ENCODE data around the gene CCDC178. TPM values are rescaled to one million over a fixed set of nuclear protein-coding genes. Genes with fewer than 3 reads are reported as not detected.
"Not testable (repeated sequence)": the region's sequence is repeated elsewhere in the genome, so short reads cannot be mapped to it uniquely, and the experiment has no call there.

CCDC178 gene
- total RNA-seq, 1 donor from 2014 or later = not detected

- DNase-seq (ENCODE audit: low read depth) = no peak
These were observed 70.6 kb downstream of the CCDC178 start for GRCh38 chr18:33369711-33370449.

GRCh38 chr18:33356735-33357134 is 83.8 kb downstream of the CCDC178 start:
- no peak for DNase-seq (ENCODE audit: low read depth)

GRCh38 chr18:33355756-33356155 is 84.8 kb downstream of the CCDC178 start:
- DNase-seq (ENCODE audit: low read depth) = no peak

- no peak for DNase-seq (ENCODE audit: low read depth)
These were observed 85.3 kb downstream of the CCDC178 start for GRCh38 chr18:33355263-33355662.

- DNase-seq (ENCODE audit: low read depth) = no peak
These were observed 90.3 kb downstream of the CCDC178 start for GRCh38 chr18:33350256-33350655.

- DNase-seq (ENCODE audit: low read depth) = not testable (repeated sequence)
These were observed 100.8 kb downstream of the CCDC178 start for GRCh38 chr18:33339733-33340132.

GRCh38 chr18:33334781-33335180 is 105.7 kb downstream of the CCDC178 start:
- DNase-seq (ENCODE audit: low read depth) = no peak

- no peak for DNase-seq (ENCODE audit: low read depth)
These were observed 109.8 kb downstream of the CCDC178 start for GRCh38 chr18:33330711-33331110.

GRCh38 chr18:33326975-33327374 is 113.5 kb downstream of the CCDC178 start:
- no peak for DNase-seq (ENCODE audit: low read depth)

- no peak for DNase-seq (ENCODE audit: low read depth)
These were observed 122.9 kb downstream of the CCDC178 start for GRCh38 chr18:33317640-33318039.

DNA sequence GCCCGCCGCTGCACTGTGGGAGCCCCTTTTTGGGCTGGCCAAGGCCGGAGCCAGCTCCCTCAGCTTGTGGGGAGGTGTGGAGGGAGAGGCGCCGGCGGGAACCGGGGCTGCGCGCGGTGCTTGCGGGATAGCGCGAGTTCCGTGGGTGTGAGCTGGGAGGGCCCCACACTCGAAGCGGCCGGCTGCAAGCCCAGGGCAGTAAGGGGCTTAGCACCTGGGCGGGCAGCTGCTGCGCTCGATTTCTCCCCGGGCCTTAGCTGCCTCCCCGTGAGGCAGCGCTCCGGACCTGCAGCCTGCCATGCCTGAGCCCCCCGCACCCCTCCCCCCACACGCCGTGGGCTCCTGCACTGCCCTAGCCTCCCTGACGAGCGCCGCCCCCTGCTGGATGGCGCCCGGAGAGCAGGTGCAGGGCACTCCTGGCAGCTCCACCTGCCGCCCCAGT is 124.4 kb downstream of the CCDC178 start:
- no peak for DNase-seq (ENCODE audit: low read depth)

DNA sequence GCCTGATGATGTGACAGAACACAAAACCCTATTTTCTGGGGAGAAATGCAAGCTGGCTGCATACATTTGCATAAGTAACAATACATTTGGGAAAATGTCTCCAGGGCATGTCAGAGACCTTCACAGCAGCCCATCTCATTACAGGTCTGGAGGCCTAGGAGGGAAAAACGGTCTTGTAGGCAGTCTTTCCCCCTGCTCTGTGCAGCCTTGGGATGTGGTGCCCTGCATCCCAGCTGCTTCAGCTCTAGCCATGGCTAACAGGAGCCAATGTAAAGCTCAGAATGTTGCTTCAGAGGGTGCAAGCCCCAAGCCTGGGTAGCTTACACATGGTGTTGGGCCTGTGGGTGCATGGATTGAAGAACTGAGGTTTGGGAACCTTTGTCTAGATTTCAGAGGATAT is 133.0 kb downstream of the CCDC178 start:
- DNase-seq (ENCODE audit: low read depth) = no peak

DNA sequence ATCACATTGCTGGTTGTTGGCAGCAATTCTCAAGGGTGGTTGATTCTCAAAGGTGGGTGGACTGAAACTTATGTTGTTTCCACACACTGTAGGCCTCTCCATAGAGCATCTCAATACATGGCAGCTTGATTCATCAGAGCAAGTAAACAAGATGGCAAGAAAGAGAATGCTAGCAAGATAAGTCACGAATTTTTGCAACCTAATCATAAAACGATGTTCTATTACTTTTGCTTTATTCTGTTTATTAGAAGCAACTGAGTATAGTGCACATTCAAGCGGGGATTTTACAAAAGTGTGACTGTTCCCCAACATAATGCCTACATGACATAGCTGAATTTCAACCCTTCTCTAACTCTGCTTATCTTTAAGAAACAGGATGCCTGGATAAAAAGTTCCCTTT is 136.2 kb downstream of the CCDC178 start:
- no peak for DNase-seq (ENCODE audit: low read depth)

- DNase-seq (ENCODE audit: low read depth) = peak; percentile 1
These were observed 149.0 kb downstream of the CCDC178 start for GRCh38 chr18:33291539-33291938.

DNA sequence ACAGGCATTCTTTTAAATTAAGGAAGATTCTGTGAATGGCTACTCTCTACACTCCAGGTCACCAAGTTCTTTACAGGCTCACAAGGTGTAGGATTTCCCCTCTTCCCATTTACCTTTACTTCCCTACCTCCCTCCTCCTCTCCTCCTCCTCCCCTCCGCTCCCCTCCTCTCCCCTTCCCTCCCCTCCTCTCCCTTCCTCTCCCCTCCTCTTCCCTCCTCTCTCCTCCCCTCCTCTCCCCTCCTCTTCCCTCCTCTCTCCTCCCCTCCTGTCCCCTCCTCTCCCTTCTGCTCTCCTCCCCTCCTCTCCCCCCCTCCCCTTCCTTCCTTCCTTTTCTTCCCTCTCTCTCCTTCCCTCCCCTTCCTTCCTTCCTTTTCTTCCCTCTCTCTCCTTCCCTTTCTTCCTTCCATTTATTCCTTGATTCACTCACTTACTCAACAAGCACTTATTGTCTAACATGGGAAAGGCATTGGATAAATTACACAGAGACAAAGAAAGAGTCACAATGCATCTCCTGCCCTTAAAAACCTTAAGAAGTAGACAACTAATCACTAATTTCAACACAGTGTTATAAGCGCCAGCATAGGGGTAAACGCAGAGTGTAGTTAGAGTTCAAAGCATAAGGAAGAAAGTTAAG is 152.3 kb downstream of the CCDC178 start:
- DNase-seq (ENCODE audit: low read depth) = no peak

- DNase-seq (ENCODE audit: low read depth) = no peak
These were observed 157.7 kb downstream of the CCDC178 start for GRCh38 chr18:33282709-33283333.

GRCh38 chr18:33282142-33282541 is 158.4 kb downstream of the CCDC178 start:
- DNase-seq (ENCODE audit: low read depth) = no peak

GRCh38 chr18:33277431-33277830 is 163.1 kb downstream of the CCDC178 start:
- DNase-seq (ENCODE audit: low read depth) = no peak

DNA sequence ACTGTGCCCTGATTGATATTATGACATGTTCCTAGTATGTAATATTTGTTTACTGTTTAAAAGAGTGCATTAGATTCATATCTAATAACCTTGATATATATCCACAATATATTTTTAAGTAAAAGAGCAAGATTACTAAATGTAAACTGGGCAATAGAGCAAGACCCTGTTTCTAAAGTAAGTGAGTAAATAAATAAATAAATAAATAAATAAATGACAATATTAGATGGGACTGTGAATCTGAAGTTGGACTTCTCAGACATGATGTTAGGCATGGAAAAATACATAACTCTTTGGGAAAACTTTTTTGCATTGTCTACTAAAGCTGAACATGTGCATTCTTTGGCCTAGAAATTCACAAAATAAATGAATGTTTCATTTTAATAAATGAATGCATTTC is 164.7 kb downstream of the CCDC178 start:
- no peak for DNase-seq (ENCODE audit: low read depth)

DNA sequence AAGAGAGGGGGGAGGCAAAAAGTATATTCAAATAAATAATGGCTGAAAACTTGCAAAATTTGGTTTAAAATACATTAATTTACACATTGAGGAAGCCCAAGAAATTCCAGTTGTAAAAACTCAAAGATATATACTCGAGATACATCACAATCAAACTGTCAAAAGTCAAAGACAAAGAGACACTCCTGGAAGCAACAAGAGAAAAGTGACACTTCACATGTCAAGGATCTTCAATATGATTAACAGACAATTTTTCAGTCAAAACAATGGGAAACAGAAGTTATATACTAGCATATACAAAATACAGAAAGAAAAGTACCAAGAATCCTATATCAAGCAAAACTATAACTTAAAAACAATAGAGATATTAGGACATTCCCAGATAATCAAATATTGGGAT is 170.2 kb downstream of the CCDC178 start:
- DNase-seq (ENCODE audit: low read depth) = no peak

GRCh38 chr18:33269223-33269622 is 171.3 kb downstream of the CCDC178 start:
- no peak for DNase-seq (ENCODE audit: low read depth)

GRCh38 chr18:33264566-33264965 is 176.0 kb downstream of the CCDC178 start:
- no peak for DNase-seq (ENCODE audit: low read depth)

Measured in myocyte (in vitro differentiated cells).